Measurements from ENCODE around the gene RAB5B. TPM values are rescaled to one million over a fixed set of nuclear protein-coding genes. Genes with fewer than 3 reads are reported as not detected.

RAB5B gene
- polyA plus RNA-seq, 2 of the 4 experiments (the other 2 are of a cell fraction) = 37.2 to 90.4 TPM

DNA sequence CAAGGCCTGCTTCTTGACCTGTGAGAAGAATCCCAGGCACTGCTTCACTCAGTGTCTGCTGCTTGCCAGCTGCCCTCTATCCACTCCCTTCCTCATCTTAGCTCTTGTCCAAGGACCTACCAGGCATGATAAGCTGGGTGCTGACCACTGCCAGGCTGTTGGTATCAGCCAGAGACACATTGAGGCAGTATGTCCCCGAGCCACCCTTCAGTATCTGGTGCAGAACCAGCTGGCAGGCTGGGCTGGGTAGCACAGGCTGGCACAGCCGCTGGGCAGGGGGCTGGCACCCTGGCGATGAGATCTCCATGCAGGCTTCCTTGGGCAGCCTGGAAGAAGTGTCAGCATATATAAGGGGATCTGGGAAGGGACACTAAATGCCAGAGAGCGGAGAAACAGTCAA is 18.5 kb upstream of the RAB5B start:
- ChIA-PET POLR2A (interaction anchor here (1.8 kb wide), 1 partner anchor 19 kb away, joined by 7 read pairs; the partner anchor contains the start of gene RAB5B), CTCF (interaction anchor here (0.6 to 11.5 kb wide), 9 partner anchors 13 to 74 kb away, joined by 3 to 179 read pairs (median 5); partner anchors contain the start of genes RAB5B and SUOX)
- WGBS (ENCODE audit: missing lambda C conversion rate) = 83% methylated on average over 2 of the region's 4 CpGs
- TF ChIP-seq, protein P1, sequence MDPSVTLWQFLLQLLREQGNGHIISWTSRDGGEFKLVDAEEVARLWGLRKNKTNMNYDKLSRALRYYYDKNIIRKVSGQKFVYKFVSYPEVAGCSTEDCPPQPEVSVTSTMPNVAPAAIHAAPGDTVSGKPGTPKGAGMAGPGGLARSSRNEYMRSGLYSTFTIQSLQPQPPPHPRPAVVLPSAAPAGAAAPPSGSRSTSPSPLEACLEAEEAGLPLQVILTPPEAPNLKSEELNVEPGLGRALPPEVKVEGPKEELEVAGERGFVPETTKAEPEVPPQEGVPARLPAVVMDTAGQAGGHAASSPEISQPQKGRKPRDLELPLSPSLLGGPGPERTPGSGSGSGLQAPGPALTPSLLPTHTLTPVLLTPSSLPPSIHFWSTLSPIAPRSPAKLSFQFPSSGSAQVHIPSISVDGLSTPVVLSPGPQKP (IDR thresholded peaks at IDR 0.05; ENCODE audit: low read depth, low read length) = no peak
- TF ChIP-seq, protein P2, sequence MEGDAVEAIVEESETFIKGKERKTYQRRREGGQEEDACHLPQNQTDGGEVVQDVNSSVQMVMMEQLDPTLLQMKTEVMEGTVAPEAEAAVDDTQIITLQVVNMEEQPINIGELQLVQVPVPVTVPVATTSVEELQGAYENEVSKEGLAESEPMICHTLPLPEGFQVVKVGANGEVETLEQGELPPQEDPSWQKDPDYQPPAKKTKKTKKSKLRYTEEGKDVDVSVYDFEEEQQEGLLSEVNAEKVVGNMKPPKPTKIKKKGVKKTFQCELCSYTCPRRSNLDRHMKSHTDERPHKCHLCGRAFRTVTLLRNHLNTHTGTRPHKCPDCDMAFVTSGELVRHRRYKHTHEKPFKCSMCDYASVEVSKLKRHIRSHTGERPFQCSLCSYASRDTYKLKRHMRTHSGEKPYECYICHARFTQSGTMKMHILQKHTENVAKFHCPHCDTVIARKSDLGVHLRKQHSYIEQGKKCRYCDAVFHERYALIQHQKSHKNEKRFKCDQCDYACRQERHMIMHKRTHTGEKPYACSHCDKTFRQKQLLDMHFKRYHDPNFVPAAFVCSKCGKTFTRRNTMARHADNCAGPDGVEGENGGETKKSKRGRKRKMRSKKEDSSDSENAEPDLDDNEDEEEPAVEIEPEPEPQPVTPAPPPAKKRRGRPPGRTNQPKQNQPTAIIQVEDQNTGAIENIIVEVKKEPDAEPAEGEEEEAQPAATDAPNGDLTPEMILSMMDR (IDR thresholded peaks at IDR 0.05) = no peak
- TF ChIP-seq RCOR1 (IDR thresholded peaks at IDR 0.05; ENCODE audit: low read depth, low read length) (no peak), POLR2A (IDR thresholded peaks at IDR 0.05; ENCODE audit: low read length) (no peak), EHMT2 (IDR thresholded peaks at IDR 0.05; ENCODE audit: low read depth) (no peak), CHD2 (IDR thresholded peaks at IDR 0.05; ENCODE audit: low read length, partially characterized antibody) (no peak), SREBF2 (IDR thresholded peaks at IDR 0.05) (no peak), EHF (CRISPR knock-in tag; IDR thresholded peaks at IDR 0.05) (no peak), RAD21 (conservative IDR thresholded peaks at IDR 0.05 in 1 of 2, IDR thresholded peaks at IDR 0.05 in 1 of 2) (no peak), MAFK (IDR thresholded peaks at IDR 0.05; ENCODE audit: partially characterized antibody) (no peak), HEYL (CRISPR knock-in tag; IDR thresholded peaks at IDR 0.05) (no peak), ZFP36 (IDR thresholded peaks at IDR 0.05; ENCODE audit: borderline replicate concordance, partially characterized antibody) (no peak), SMC3 (IDR thresholded peaks at IDR 0.05) (no peak), GATA3 (IDR thresholded peaks at IDR 0.05; ENCODE audit: borderline replicate concordance) (no peak), HOXB5 (CRISPR knock-in tag; IDR thresholded peaks at IDR 0.05) (no peak), NPAS2 (CRISPR knock-in tag; IDR thresholded peaks at IDR 0.05; ENCODE audit: borderline replicate concordance) (no peak), FOSB (CRISPR knock-in tag; IDR thresholded peaks at IDR 0.05) (no peak)
- TF ChIP-seq, protein P3, sequence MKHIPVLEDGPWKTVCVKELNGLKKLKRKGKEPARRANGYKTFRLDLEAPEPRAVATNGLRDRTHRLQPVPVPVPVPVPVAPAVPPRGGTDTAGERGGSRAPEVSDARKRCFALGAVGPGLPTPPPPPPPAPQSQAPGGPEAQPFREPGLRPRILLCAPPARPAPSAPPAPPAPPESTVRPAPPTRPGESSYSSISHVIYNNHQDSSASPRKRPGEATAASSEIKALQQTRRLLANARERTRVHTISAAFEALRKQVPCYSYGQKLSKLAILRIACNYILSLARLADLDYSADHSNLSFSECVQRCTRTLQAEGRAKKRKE (CRISPR knock-in tag; IDR thresholded peaks at IDR 0.05; ENCODE audit: low read depth) = no peak
- TF ChIP-seq, protein P4, sequence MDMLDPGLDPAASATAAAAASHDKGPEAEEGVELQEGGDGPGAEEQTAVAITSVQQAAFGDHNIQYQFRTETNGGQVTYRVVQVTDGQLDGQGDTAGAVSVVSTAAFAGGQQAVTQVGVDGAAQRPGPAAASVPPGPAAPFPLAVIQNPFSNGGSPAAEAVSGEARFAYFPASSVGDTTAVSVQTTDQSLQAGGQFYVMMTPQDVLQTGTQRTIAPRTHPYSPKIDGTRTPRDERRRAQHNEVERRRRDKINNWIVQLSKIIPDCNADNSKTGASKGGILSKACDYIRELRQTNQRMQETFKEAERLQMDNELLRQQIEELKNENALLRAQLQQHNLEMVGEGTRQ (IDR thresholded peaks at IDR 0.05) = no peak
- TF ChIP-seq, protein P5, sequence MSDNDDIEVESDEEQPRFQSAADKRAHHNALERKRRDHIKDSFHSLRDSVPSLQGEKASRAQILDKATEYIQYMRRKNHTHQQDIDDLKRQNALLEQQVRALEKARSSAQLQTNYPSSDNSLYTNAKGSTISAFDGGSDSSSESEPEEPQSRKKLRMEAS (IDR thresholded peaks at IDR 0.05) = no peak
- no peak for FAIRE-seq
- H3K4me3 ChIP-seq = no peak overlapping the region
- H3K27ac ChIP-seq = no peak overlapping the region
- peaks cover 9% of the 10 kb centered on the region for H3K4me1 ChIP-seq
- H3K9me3 ChIP-seq = no peaks in the 10 kb centered on the region
- ATAC-seq = no peak
- DNase-seq (ENCODE audit: low read depth in 1 of 2, low spot score in 1 of 2) = no peak
- H3K4me2 ChIP-seq = no peak overlapping the region

DNA sequence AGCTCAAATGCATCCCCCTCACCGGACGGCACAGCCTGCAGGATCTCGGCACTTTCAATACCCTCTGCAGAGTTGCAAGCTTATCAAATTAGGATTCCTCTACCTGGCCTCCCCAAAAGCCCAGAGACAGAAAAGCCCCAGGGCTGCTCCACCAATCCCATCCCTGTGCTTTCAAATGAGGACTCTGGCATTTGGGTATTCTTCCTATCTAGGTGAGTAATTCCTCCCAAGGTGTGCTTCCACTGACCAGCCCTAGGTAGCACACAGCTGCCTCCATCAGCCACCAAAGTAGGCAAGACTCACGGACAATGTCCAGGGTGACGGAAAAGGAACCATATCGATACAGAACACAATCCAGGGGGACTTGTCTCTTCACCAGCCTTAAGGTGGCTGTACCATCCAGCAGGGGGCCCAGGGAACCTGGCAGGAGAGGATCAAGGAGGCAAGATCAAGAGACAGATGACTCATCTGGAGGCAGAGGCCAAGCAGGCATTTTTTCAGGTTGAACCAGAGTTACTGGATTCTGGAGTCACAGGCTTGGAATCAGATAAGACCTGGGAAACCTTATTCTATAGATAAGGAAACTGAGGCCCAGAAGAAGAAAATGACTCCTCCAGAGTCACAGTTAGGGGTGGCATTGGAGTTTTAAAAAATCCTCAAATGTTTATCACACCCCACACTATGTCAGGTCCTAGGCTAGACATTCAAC is 17.9 kb upstream of the RAB5B start:
- 86% methylated on average over 6 of the region's 6 CpGs for WGBS (ENCODE audit: missing lambda C conversion rate)
- no peak overlapping the region for H3K4me2 ChIP-seq
- peak; percentile 81 to 87 for DNase-seq (ENCODE audit: low read depth in 1 of 2, low spot score in 1 of 2)
- no peak for TF ChIP-seq NPAS2 (CRISPR knock-in tag; IDR thresholded peaks at IDR 0.05; ENCODE audit: borderline replicate concordance)
- TF ChIP-seq EP300 (IDR thresholded peaks at IDR 0.05) = no peak
- peak; percentile 38; the same call in 1 of the 3 replicates for TF ChIP-seq SMC3 (IDR thresholded peaks at IDR 0.05)
- TF ChIP-seq FOSL2 (IDR thresholded peaks at IDR 0.05) = peak; percentile 64
- TF ChIP-seq FOSL2 (CRISPR knock-in tag; IDR thresholded peaks at IDR 0.05) = peak; percentile 91
- TF ChIP-seq POLR2A (IDR thresholded peaks at IDR 0.05; ENCODE audit: low read length) = no peak
- TF ChIP-seq, protein P2 (IDR thresholded peaks at IDR 0.05) = peak; percentile 49
- peak; percentile 36 to 47 for TF ChIP-seq RAD21 (conservative IDR thresholded peaks at IDR 0.05 in 1 of 2, IDR thresholded peaks at IDR 0.05 in 1 of 2)
- H3K9me3 ChIP-seq = no peaks in the 10 kb centered on the region
- FAIRE-seq = no peak
- CTCF ChIA-PET = interaction anchor here (0.6 to 11.5 kb wide), 12 partner anchors 13 to 1924 kb away, joined by 3 to 179 read pairs (median 4); partner anchors contain the start of genes RAB5B and SUOX
- ATAC-seq = peak; percentile 93 to 97
- H3K4me3 ChIP-seq = no peak overlapping the region
- POLR2A ChIA-PET = interaction anchor here (1.8 to 1.9 kb wide), 2 partner anchors 18 kb away, joined by 4 to 7 read pairs; partner anchors contain the start of gene RAB5B
- peaks cover 9% of the 10 kb centered on the region for H3K4me1 ChIP-seq
- no peak overlapping the region for H3K27ac ChIP-seq
